BLaER1 (cell line): ENCODE data around the gene SPG7.

Experiments used
- H3K27ac ChIP-seq: shearing (Covaris generic); formaldehyde crosslinking; 2 replicates; pipeline ENCODE4 v1.8.1; 2022
- H3K27me3 ChIP-seq: shearing (Covaris generic); formaldehyde crosslinking; 2 replicates; pipeline ENCODE4 v1.8.1; 2022
- H3K36me3 ChIP-seq: shearing (Covaris generic); formaldehyde crosslinking; 2 replicates; pipeline ENCODE4 v1.8.1; 2022
- H3K4me1 ChIP-seq: shearing (Covaris generic); formaldehyde crosslinking; 2 replicates; pipeline ENCODE4 v1.8.1; 2022
- H3K4me2 ChIP-seq: shearing (Covaris generic); formaldehyde crosslinking; 2 replicates; pipeline ENCODE4 v1.8.1; 2022
- H3K4me3 ChIP-seq: shearing (Covaris generic); formaldehyde crosslinking; 2 replicates; pipeline ENCODE4 v1.8.1; 2022
- H3K9ac ChIP-seq: shearing (Covaris generic); formaldehyde crosslinking; 2 replicates; pipeline ENCODE4 v1.8.1; 2022
- H3K9me3 ChIP-seq: shearing (Covaris generic); formaldehyde crosslinking; 2 replicates; pipeline ENCODE4 v1.8.1; 2022
- H4K20me1 ChIP-seq: shearing (Covaris generic); formaldehyde crosslinking; 2 replicates; pipeline ENCODE4 v1.8.1; 2022
- Cebpa-rat ChIP-seq: shearing (Covaris generic); IDR thresholded peaks from 2 replicates; pipeline ENCODE4 v1.8.1; 2022

The SPG7 gene

DNA sequence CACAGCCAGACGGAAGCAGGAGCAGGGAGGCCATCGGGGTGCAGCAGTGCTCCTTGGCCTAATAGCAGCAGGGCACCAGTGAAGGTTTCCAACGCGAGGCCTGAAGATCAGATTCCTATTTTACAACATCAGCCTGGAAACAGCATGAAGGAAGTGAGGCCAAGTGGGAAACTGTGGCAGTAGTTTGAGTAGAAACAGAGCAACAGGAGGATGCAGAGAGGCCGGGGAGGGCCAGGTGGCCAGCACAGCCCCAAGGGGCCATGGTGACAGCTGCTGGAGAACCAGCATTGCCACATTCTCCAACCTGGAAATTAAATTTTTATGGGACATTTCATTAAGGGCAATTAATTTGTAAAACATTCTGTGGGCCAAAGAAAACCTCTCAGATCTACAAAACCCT lies 14.4 kb upstream of the SPG7 start:
- Histone ChIP-seq H3K27ac (no peak overlapping the region), H3K9ac (peak overlapping the region; percentile 53; the same call in 1 of the 2 replicates), H3K27me3 (no peaks in the 10 kb centered on the region), H4K20me1 (peaks cover 41% of the 10 kb centered on the region), H3K4me3 (no peak overlapping the region), H3K4me1 (peaks cover 25% of the 10 kb centered on the region), H3K36me3 (peaks cover 18% of the 10 kb centered on the region), H3K9me3 (no peaks in the 10 kb centered on the region), H3K4me2 (peak overlapping the region; percentile 20)
- TF ChIP-seq Cebpa-rat = no peak

DNA sequence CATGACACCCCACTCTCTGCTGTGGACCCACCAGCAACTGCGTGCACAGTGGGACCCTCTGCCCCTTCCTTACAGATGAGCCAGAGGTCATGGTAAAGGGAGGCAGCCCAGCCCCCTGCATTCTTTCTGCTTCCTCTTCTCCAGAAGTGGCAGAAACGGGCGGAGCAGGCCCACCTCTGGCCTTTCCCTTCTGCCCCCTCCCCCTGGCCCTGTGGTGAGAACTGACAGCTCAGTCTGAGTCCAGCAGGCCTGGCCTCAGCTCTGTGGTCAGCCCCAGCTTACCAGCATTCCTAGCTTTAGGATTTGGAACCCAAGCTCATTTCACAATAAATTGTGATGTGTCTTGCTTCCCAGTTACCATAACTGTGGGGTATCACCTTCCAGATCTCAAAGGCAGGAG lies 13.1 kb upstream of the SPG7 start:
- Histone ChIP-seq H3K4me1 (peaks cover 24% of the 10 kb centered on the region), H3K36me3 (peaks cover 28% of the 10 kb centered on the region), H4K20me1 (peaks cover 38% of the 10 kb centered on the region), H3K9ac (no peak overlapping the region), H3K27me3 (no peaks in the 10 kb centered on the region), H3K4me3 (no peak overlapping the region), H3K4me2 (no peak overlapping the region), H3K9me3 (no peaks in the 10 kb centered on the region), H3K27ac (no peak overlapping the region)
- TF ChIP-seq Cebpa-rat = no peak

DNA sequence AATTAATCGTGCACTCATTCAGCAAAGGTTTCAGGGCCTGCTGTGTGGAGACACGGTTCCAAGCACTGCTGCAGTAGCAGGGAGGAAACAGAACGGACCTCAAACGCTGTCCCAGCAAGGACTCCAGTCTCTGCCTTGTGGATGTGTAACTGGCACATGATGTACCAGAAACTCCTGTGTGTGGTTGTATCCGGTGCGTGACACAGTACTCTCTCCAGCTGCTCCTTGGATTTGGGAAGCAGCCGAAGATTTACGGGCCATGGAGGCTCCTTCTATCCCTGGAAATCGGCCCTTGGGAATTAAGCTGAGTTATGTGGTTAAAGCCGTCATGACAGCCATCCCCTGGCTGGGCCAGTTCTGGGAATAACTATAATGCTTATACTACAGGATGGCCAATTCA lies 9.4 kb upstream of the SPG7 start:
- H3K36me3 ChIP-seq = peaks cover 24% of the 10 kb centered on the region
- no peak overlapping the region for H3K4me2 ChIP-seq
- H3K4me1 ChIP-seq = peaks cover 2% of the 10 kb centered on the region
- H4K20me1 ChIP-seq = peaks cover 16% of the 10 kb centered on the region
- H3K27ac ChIP-seq = no peak overlapping the region
- H3K4me3 ChIP-seq = no peak overlapping the region
- no peak overlapping the region for H3K9ac ChIP-seq
- no peaks in the 10 kb centered on the region for H3K9me3 ChIP-seq
- no peaks in the 10 kb centered on the region for H3K27me3 ChIP-seq
- TF ChIP-seq Cebpa-rat = no peak

DNA sequence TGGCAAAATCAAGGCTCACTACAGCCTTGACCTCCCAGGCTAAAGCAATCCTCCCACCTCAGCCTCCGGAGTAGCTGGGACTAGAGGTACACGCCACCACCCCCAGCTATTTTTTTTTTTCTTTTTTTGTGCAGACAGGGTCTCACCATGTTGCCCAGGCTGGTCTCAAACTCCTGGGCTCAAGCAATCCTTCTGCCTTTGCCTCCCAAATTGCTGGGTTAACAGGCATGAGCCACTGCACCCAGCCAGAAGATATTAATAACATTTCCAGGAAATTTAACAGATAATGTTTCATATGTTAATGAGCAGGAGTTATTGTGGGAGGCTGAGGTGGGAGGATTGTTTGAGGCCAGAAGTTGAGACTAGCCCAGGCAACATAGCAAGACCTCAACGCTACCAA lies 8.4 kb upstream of the SPG7 start:
- H3K27ac ChIP-seq = no peak overlapping the region
- peaks cover 8% of the 10 kb centered on the region for H4K20me1 ChIP-seq
- TF ChIP-seq Cebpa-rat = no peak
- H3K27me3 ChIP-seq = no peaks in the 10 kb centered on the region
- no peak overlapping the region for H3K4me2 ChIP-seq
- H3K4me3 ChIP-seq = no peak overlapping the region
- peaks cover 5% of the 10 kb centered on the region for H3K4me1 ChIP-seq
- H3K36me3 ChIP-seq = peaks cover 18% of the 10 kb centered on the region
- no peak overlapping the region for H3K9ac ChIP-seq
- H3K9me3 ChIP-seq = no peaks in the 10 kb centered on the region

DNA sequence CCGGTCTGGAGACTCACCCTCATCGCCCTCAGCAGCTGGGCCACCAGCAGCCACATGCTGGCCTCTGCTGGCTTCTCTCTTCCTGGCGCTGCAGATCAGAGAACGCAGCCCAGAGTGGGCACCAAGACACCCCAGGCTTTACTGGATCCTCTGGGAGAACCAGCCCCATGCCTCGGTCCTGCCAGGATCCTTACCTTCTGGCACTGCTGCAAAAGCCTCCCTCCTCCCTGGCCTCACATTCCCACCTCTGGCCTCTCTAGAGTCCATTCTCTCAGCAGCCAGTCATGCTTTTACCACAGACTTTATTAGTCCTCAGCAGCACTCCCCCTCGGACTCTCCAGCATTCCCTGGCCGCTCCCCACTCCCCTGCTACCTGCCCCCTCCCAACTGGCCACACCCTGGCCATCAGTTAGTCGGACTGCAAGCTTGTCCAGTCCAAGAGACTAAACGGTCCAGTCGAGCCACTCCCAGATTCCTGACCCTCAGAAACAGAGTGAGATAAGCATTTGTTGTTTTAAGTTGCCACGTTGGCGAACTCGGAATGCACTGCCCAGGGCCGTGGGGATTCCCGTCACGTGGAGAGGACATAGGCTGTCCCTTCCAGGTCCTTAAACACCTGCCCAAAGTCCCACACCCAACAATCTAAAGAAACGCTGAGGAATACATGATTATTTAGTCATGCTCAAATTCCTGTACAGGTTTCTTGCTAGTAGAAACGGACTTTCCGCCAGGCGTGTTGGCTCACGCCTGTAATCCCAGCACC lies 5.9 kb upstream of the SPG7 start:
- Histone ChIP-seq H3K4me1 (peaks cover 30% of the 10 kb centered on the region), H3K9ac (no peak overlapping the region), H3K4me2 (no peak overlapping the region), H3K27me3 (no peaks in the 10 kb centered on the region), H3K9me3 (no peaks in the 10 kb centered on the region), H3K36me3 (peaks cover 13% of the 10 kb centered on the region), H3K27ac (no peak overlapping the region), H3K4me3 (no peak overlapping the region), H4K20me1 (no peaks in the 10 kb centered on the region)
- TF ChIP-seq Cebpa-rat = no peak

DNA sequence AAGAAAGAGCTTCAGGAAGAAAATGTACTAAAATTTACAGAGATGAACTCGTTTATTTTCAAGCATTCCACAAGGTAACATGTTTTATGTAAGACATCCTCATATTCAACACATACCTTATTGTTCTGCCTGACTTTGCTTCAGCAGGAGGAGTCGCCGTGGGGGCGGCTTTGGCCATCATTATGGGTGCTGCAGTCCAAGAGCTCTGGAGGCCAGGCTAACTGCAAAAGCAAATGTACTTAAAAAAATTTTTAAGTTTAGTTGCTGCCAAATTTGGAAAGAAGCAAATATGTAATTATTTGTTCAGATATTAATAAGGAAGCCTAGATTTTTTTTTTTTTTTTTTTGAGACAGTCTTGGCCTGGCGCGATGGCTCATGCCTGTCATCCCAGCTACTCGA lies 4.1 kb upstream of the SPG7 start:
- no peak for TF ChIP-seq Cebpa-rat
- no peak overlapping the region for H3K9ac ChIP-seq
- H3K4me3 ChIP-seq = no peak overlapping the region
- no peaks in the 10 kb centered on the region for H3K9me3 ChIP-seq
- H3K36me3 ChIP-seq = peaks cover 7% of the 10 kb centered on the region; the same call in 1 of the 2 replicates
- no peak overlapping the region for H3K4me2 ChIP-seq
- peaks cover 8% of the 10 kb centered on the region for H4K20me1 ChIP-seq
- H3K27me3 ChIP-seq = no peaks in the 10 kb centered on the region
- H3K4me1 ChIP-seq = peaks cover 37% of the 10 kb centered on the region
- no peak overlapping the region for H3K27ac ChIP-seq

DNA sequence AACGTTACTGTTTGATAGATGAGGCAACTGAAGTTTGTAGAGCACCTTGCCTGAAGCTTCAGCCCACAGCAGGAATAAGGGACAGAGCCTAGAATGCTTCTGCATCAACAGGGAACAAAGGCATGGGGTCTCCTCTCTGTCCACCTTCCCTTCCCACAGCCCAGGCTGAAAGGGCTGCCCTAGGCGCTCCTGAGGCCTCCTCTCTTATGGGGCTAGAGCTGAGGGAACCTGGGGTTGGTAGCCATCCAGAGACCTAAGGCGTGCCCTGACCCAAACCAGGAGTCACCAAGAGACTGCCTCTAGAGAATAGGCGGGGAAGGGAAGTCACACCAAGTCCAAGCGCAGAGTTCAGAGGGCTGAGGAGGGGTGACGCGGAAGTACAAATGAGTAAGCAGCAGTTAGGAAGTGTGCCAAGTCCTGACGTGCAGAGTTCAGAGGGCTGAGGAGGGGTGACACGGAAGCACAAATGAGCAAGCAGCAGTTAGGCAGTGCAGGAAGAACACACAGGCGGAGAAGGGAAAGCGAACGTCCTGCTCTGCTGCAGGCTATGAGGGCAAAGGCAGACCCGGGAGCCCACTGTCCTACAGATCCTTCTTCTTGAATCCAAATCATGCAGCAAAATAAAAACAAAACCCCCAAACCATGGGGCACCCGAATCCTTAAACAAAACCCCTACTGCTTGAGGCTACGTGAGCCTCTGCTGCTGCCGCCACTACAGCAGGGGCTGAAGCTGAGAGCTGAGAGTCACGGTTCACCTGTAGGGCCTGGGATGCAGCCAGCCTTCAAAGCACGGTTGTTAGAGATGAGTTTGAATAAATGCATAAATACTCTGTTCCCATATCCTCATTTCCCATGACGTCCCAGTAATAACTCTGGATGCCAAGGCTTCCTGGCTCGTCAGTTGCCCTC lies 2.7 kb upstream of the SPG7 start:
- H3K4me3 ChIP-seq = peak overlapping the region; percentile 52

DNA sequence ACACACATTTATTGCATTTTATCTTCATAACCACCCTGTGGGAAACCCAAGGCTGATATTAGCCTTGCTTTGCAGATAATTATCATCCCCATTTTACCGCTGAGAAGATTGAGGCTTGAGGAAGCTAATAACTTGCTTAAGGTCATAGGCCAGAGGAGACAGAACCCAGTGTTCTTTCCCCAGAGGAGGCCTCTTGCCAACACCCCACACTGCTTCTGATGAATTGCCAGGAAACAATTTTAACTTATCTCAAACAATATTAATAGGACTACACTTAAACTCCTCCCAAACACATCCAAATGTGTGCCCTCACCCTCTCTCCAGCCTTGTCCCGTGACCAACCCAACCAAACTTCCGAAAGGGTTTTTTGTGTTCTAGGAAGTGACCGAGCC lies 2.1 kb upstream of the SPG7 start:
- TF ChIP-seq Cebpa-rat = no peak
- Histone ChIP-seq H4K20me1 (peaks cover 29% of the 10 kb centered on the region), H3K27ac (peak overlapping the region; percentile 97), H3K27me3 (no peaks in the 10 kb centered on the region), H3K4me1 (peaks cover 57% of the 10 kb centered on the region), H3K9me3 (no peaks in the 10 kb centered on the region), H3K9ac (peak overlapping the region; percentile 57), H3K4me3 (peak overlapping the region; percentile 52), H3K36me3 (peaks cover 9% of the 10 kb centered on the region), H3K4me2 (peak overlapping the region; percentile 100)

More for the DNA sequence above, 2.7 kb upstream of the SPG7 start:
- no peaks in the 10 kb centered on the region for H3K27me3 ChIP-seq
- no peak for TF ChIP-seq Cebpa-rat
- peak overlapping the region; percentile 100 for H3K4me2 ChIP-seq
- peak overlapping the region; percentile 97 for H3K27ac ChIP-seq
- peak overlapping the region; percentile 57 for H3K9ac ChIP-seq
- peaks cover 51% of the 10 kb centered on the region for H3K4me1 ChIP-seq
- H3K36me3 ChIP-seq = peaks cover 2% of the 10 kb centered on the region
- peaks cover 22% of the 10 kb centered on the region for H4K20me1 ChIP-seq
- no peaks in the 10 kb centered on the region for H3K9me3 ChIP-seq

DNA sequence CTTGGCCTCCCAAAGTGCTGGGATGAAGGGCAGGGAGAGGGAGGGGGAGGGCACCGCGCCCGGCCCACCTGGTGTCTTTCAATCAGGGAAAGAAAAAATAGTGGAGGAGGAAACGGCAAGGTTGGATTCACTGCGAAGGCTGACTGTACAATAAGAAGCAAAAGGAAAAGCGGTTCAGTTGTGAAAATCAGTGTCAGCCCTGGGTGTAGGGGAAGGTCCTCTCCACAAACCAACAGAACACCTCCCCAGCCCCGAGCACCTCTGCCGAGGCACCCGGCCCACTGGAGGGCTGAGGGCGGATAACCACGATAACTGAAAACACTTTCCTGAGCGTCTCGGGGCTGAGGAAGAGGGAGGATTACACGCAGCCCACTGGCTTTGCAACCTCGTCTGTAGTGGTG lies 1.4 kb upstream of the SPG7 start:
- Histone ChIP-seq H3K27ac (peak overlapping the region; percentile 97), H3K27me3 (no peaks in the 10 kb centered on the region)

More for the DNA sequence above, 1.4 kb upstream of the SPG7 start:
- H3K9ac ChIP-seq = peak overlapping the region; percentile 98
- H3K4me2 ChIP-seq = peak overlapping the region; percentile 100
- H3K4me3 ChIP-seq = peak overlapping the region; percentile 98
- no peaks in the 10 kb centered on the region for H3K9me3 ChIP-seq
- H3K4me1 ChIP-seq = peaks cover 62% of the 10 kb centered on the region
- H3K36me3 ChIP-seq = peaks cover 16% of the 10 kb centered on the region
- no peak for TF ChIP-seq Cebpa-rat
- peaks cover 29% of the 10 kb centered on the region for H4K20me1 ChIP-seq
